SK-N-SH (cell line): Measurements from ENCODE around the gene ZNF711. TPM values are rescaled to one million over a fixed set of nuclear protein-coding genes. Genes with fewer than 3 reads are reported as not detected.
"Not testable (repeated sequence)": the region's sequence is repeated elsewhere in the genome, so short reads cannot be mapped to it uniquely, and the experiment has no call there.

Experiments used
- CTCF ChIA-PET: fragments of 300-600, 350-600 bp; formaldehyde crosslinking; extraction: SDS; loops from one replicate; lab custom pipeline; 2021; lab: Yijun Ruan, JAX
- POLR2A ChIA-PET: fragments of 350-600 bp; sonication (Branson Sonifier 250); formaldehyde crosslinking; extraction: SDS; loops from one replicate; lab custom pipeline; 2020; ENCODE audit warnings: antibody characterized with exemption, inconsistent platforms; lab: Yijun Ruan, JAX
- DNase-seq: peaks from one replicate; pipeline ENCODE4 v3.0.0; 2012
- H2AFZ ChIP-seq: fragments of 200-600 bp; sonication (generic); 2 replicates; pipeline ENCODE4 v1.8.1; 2016; ENCODE audit warnings: antibody characterized with exemption, mild to moderate bottlenecking, low read depth
- H3F3A ChIP-seq: fragments of 200-600 bp; sonication (generic); replicated peaks from 2 replicates; pipeline ENCODE3; 2016; ENCODE audit warnings: antibody characterized with exemption, mild to moderate bottlenecking; ENCODE audit not compliant: insufficient read depth
- H3K27ac ChIP-seq, 2 experiments: fragments of 200-500 bp in 1 of 2; fragments of 200-600 bp in 1 of 2; sonication (Bioruptor generic) in 1 of 2; sonication (generic), shearing (Covaris generic) in 1 of 2; 2 replicates each; pipeline versions ENCODE4 v1.5.1 to v1.6.1; 2014 to 2016; ENCODE audit warnings: low read depth in 2 of 2, inconsistent platforms in 1 of 2, low read length in 1 of 2, mild to moderate bottlenecking in 1 of 2, mixed read lengths in 1 of 2
- H3K27me3 ChIP-seq: fragments of 200-600 bp; sonication (generic), shearing (Covaris generic); 2 replicates; pipeline ENCODE4 v1.6.1; 2016; ENCODE audit warnings: mixed run types; ENCODE audit not compliant: insufficient read depth
- H3K36me3 ChIP-seq, 2 experiments: fragments of 200-500 bp in 1 of 2; fragments of 200-600 bp in 1 of 2; sonication (Bioruptor generic) in 1 of 2; sonication (generic) in 1 of 2; replicated peaks in 1 of 2; 2 replicates each; pipeline versions ENCODE3 to v1.5.1; 2014 to 2016; ENCODE audit warnings: low read length in 1 of 2, mild to moderate bottlenecking in 1 of 2; ENCODE audit not compliant: insufficient read depth in 2 of 2, control insufficient read depth in 1 of 2
- H3K4me1 ChIP-seq, 2 experiments: fragments of 200-500 bp in 1 of 2; fragments of 200-600 bp in 1 of 2; sonication (Bioruptor generic) in 1 of 2; sonication (generic), shearing (Covaris generic) in 1 of 2; 2 replicates each; pipeline versions ENCODE4 v1.5.1 to v1.6.1; 2014 to 2016; ENCODE audit warnings: low read depth in 1 of 2, low read length in 1 of 2, mixed run types in 1 of 2; ENCODE audit not compliant: insufficient read depth in 2 of 2, control insufficient read depth in 1 of 2
- H3K4me2 ChIP-seq: fragments of 200-600 bp; sonication (generic), shearing (Covaris generic); 2 replicates; pipeline ENCODE4 v1.6.1; 2017; ENCODE audit warnings: mixed run types
- H3K4me3 ChIP-seq, 2 experiments: fragments of 200-500 bp in 1 of 2; fragments of 200-600 bp in 1 of 2; sonication (Bioruptor generic) in 1 of 2; sonication (generic), shearing (Covaris generic) in 1 of 2; 2 replicates each; pipeline versions ENCODE4 v1.5.1 to v1.8.1; 2014 to 2016; ENCODE audit warnings: low read depth in 2 of 2, inconsistent platforms in 1 of 2, low read length in 1 of 2, mild to moderate bottlenecking in 1 of 2, mixed read lengths in 1 of 2, moderate library complexity in 1 of 2
- H3K79me2 ChIP-seq: fragments of 200-600 bp; sonication (generic); 2 replicates; pipeline ENCODE4 v1.8.1; 2017; ENCODE audit warnings: mild to moderate bottlenecking; ENCODE audit not compliant: insufficient read depth
- H3K9ac ChIP-seq: fragments of 200-600 bp; sonication (generic); 2 replicates; pipeline ENCODE4 v1.6.1; 2017; ENCODE audit warnings: mixed run types
- H3K9me2 ChIP-seq: fragments of 200-600 bp; sonication (generic); 2 replicates; pipeline ENCODE4 v1.6.1; 2017; ENCODE audit warnings: mixed run types
- H3K9me3 ChIP-seq: fragments of 200-600 bp; sonication (generic); 2 replicates; pipeline ENCODE4 v1.6.1; 2017; ENCODE audit warnings: mixed run types, mild to moderate bottlenecking, moderate library complexity
- H4K20me1 ChIP-seq: fragments of 200-600 bp; sonication (generic); 2 replicates; pipeline ENCODE4 v1.6.1; 2017; ENCODE audit warnings: mild to moderate bottlenecking, mixed run types; ENCODE audit not compliant: insufficient read depth
- WGBS: methylation state at CpG from one replicate; pipeline ENCODE4 v1.1.6; 2017; ENCODE audit warnings: low lambda C conversion rate; 5-methylcytosine and 5-hydroxymethylcytosine counted together
- polyA plus RNA-seq, 3 experiments: library from polyadenylated mRNA; depleted of rRNA; stranded (reverse); fragments of >200 nt; gene quantifications; 2 replicates each; pipeline ENCODE4 v1.2.3, GENCODE V29; 2012
- TF ChIP-seq, protein P1 (sequence below): fragments of 150-350 bp; IDR thresholded peaks from 2 replicates; pipeline ENCODE4 v1.6.1; 2016; ENCODE audit warnings: mild to moderate bottlenecking, low read depth, low read length
- TF ChIP-seq, protein P2 (sequence below): fragments of 200-600 bp; sonication (generic); IDR thresholded peaks from 2 replicates; pipeline ENCODE4 v1.6.1; 2017; ENCODE audit warnings: antibody characterized with exemption, mild to moderate bottlenecking, moderate library complexity

ZNF711 gene
- polyA plus RNA-seq, 1 of the 3 experiments (the other 2 are of a cell fraction): 3.8 TPM

DNA sequence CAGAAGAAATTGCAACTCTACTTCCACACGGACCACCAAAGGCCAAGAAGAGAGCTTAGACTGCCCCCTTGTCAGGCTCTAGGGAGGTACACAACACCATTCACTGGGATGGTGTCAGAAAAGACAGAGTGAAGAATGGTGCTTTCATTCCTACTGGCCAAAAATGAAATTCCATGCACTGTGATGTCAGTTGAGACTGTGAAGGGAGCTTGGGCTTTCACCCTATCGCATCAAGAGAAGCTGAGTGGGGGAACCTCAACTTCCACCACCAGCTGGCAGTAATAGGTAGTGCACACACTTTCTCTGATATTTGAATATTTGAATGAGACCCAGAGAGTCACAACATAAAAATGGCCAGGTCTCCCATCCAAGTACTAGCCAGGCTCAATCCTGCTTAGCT is 65.9 kb downstream of the ZNF711 start:
- 48% methylated on average over 2 of the region's 2 CpGs for WGBS
- CTCF ChIA-PET: interaction anchor here (0.7 kb wide), 1 partner anchor 11 kb away, joined by 3 read pairs; no protein-coding TSS in a partner anchor

DNA sequence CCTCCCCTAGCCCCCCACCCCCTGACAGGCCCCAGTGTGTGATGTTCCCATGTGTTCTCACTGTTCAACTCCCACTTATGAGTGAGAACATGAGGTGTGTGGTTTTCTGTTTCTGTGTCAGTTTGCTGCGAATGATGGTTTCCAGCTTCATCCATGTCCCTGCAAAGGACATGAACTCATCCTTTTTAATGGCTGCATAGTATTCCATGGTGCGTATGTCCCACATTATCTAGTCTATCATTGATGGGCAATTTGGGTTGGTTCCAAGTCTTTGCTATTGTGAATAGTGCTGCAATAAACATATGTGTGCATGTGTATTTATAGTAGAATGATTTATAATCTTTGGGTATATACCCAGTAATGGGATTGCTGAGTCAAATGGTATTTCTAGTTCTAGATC is 67.6 kb downstream of the ZNF711 start:
- H4K20me1 ChIP-seq, DNase-seq, H2AFZ ChIP-seq, H3K27ac ChIP-seq, H3K9me2 ChIP-seq, H3K4me2 ChIP-seq, POLR2A ChIA-PET, H3K9me3 ChIP-seq, H3K4me3 ChIP-seq, H3K36me3 ChIP-seq, CTCF ChIA-PET, H3K27me3 ChIP-seq, H3K4me1 ChIP-seq, H3K79me2 ChIP-seq, H3F3A ChIP-seq, H3K9ac ChIP-seq: not testable (repeated sequence)
- WGBS: 21% methylated on average over 2 of the region's 2 CpGs

More for the DNA sequence above, 65.9 kb downstream of the ZNF711 start:
- H3K9me2 ChIP-seq: no peaks in the 10 kb centered on the region
- H3F3A ChIP-seq: no peaks in the 10 kb centered on the region
- H3K4me3 ChIP-seq: no peak overlapping the region
- H3K9me3 ChIP-seq: no peaks in the 10 kb centered on the region
- no peak overlapping the region for H2AFZ ChIP-seq
- no peak overlapping the region for H3K9ac ChIP-seq
- no peaks in the 10 kb centered on the region for H3K4me1 ChIP-seq
- no peaks in the 10 kb centered on the region for H3K36me3 ChIP-seq
- no peaks in the 10 kb centered on the region for H4K20me1 ChIP-seq
- no peak overlapping the region for H3K27ac ChIP-seq
- H3K79me2 ChIP-seq: no peaks in the 10 kb centered on the region
- no peak for DNase-seq
- POLR2A ChIA-PET: no interaction called here
- H3K4me2 ChIP-seq: no peak overlapping the region
- no peaks in the 10 kb centered on the region for H3K27me3 ChIP-seq
- TF ChIP-seq, protein P1, sequence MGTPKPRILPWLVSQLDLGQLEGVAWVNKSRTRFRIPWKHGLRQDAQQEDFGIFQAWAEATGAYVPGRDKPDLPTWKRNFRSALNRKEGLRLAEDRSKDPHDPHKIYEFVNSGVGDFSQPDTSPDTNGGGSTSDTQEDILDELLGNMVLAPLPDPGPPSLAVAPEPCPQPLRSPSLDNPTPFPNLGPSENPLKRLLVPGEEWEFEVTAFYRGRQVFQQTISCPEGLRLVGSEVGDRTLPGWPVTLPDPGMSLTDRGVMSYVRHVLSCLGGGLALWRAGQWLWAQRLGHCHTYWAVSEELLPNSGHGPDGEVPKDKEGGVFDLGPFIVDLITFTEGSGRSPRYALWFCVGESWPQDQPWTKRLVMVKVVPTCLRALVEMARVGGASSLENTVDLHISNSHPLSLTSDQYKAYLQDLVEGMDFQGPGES: no peak
- TF ChIP-seq, protein P2, sequence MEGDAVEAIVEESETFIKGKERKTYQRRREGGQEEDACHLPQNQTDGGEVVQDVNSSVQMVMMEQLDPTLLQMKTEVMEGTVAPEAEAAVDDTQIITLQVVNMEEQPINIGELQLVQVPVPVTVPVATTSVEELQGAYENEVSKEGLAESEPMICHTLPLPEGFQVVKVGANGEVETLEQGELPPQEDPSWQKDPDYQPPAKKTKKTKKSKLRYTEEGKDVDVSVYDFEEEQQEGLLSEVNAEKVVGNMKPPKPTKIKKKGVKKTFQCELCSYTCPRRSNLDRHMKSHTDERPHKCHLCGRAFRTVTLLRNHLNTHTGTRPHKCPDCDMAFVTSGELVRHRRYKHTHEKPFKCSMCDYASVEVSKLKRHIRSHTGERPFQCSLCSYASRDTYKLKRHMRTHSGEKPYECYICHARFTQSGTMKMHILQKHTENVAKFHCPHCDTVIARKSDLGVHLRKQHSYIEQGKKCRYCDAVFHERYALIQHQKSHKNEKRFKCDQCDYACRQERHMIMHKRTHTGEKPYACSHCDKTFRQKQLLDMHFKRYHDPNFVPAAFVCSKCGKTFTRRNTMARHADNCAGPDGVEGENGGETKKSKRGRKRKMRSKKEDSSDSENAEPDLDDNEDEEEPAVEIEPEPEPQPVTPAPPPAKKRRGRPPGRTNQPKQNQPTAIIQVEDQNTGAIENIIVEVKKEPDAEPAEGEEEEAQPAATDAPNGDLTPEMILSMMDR: peak; percentile 31; the same call in 1 of the 2 replicates

Other genes with a start within 250 kb of the ZNF711 start
- gene APOOL, start 240.1 kb upstream of the ZNF711 start, polyA plus RNA-seq (2012; rRNA removed): 2.4 and 3.2 TPM in 2 replicates
- not detected in 2 replicates for gene SATL1, start 212 bp upstream of the ZNF711 start, polyA plus RNA-seq (2012; rRNA removed)
- gene POF1B, start 135.7 kb downstream of the ZNF711 start, polyA plus RNA-seq (2012; rRNA removed): not detected in 2 replicates